Caco-2 (cell line): ENCODE data around the gene ANGPTL2. TPM values are rescaled to one million over a fixed set of nuclear protein-coding genes. Genes with fewer than 3 reads are reported as not detected.

Experiments
- BruUV-seq: library from RNA; stranded (reverse); fragments of 400-500 nt; replicated peaks from 2 replicates; lab custom pipeline; 2021; lab: Mats Ljungman, UMichigan
- CTCF ChIA-PET: fragments of 300-600 bp; sonication (Branson Sonifier 250); formaldehyde crosslinking; loops from one replicate; lab custom pipeline; 2022; ENCODE audit warnings: antibody characterized with exemption; lab: Charles Lee
- POLR2A ChIA-PET: fragments of 300-600 bp; sonication (Branson Sonifier 250); formaldehyde crosslinking; loops from one replicate; lab custom pipeline; 2022; ENCODE audit warnings: antibody characterized with exemption; lab: Charles Lee
- DNase-seq, 2 experiments: peaks; one replicate each; pipeline versions ENCODE4 v3.0.0 to v3.0.0-alpha.2; 2020 to 2022
- H3K27me3 ChIP-seq: replicated peaks from 2 replicates; pipeline ENCODE4 v1.6.0; 2011; ENCODE audit warnings: low read length; ENCODE audit not compliant: control insufficient read depth, insufficient read depth
- H3K36me3 ChIP-seq: 2 replicates; pipeline ENCODE4 v1.5.1; 2011; ENCODE audit warnings: low read length; ENCODE audit not compliant: control insufficient read depth, insufficient read depth
- H3K4me1 ChIP-seq: fragments of 250-450 bp; sonication (Bioruptor Pico); 2 replicates; pipeline ENCODE4 v1.5.1; 2020; ENCODE audit warnings: mild to moderate bottlenecking
- H3K4me3 ChIP-seq: 2 replicates; pipeline ENCODE4 v1.5.1; 2011; ENCODE audit warnings: low read depth, mild to moderate bottlenecking, control low read depth, low read length
- H3K9me3 ChIP-seq: fragments of 250-450 bp; sonication (Bioruptor Pico); 2 replicates; pipeline ENCODE4 v1.5.1; 2020; ENCODE audit warnings: mild to moderate bottlenecking, moderate library complexity
- H3K27ac Mint-ChIP-seq: one replicate; pipeline ENCODE4 v1.8.0; 2022; ENCODE audit warnings: mixed read lengths; ENCODE audit not compliant: unreplicated experiment
- H3K27me3 Mint-ChIP-seq: one replicate; pipeline ENCODE4 v1.8.0; 2022; ENCODE audit warnings: mixed read lengths; ENCODE audit not compliant: insufficient read depth, unreplicated experiment
- H3K36me3 Mint-ChIP-seq: one replicate; pipeline ENCODE4 v1.8.0; 2022; ENCODE audit warnings: mild to moderate bottlenecking, mixed read lengths; ENCODE audit not compliant: insufficient read depth, unreplicated experiment
- H3K4me1 Mint-ChIP-seq: one replicate; pipeline ENCODE4 v1.8.0; 2022; ENCODE audit warnings: low read depth, mixed read lengths; ENCODE audit not compliant: unreplicated experiment
- H3K4me3 Mint-ChIP-seq: one replicate; pipeline ENCODE4 v1.8.0; 2022; ENCODE audit warnings: mild to moderate bottlenecking, moderate library complexity, mixed read lengths; ENCODE audit not compliant: unreplicated experiment
- H3K9me3 Mint-ChIP-seq: one replicate; pipeline ENCODE4 v1.8.0; 2022; ENCODE audit warnings: mixed read lengths; ENCODE audit not compliant: unreplicated experiment
- CTCF ChIP-seq, 2 experiments: fragments of 200-600 bp in 1 of 2; IDR thresholded peaks; 1 replicate in 1 of 2; 2 replicates in 1 of 2; pipeline versions ENCODE4 v1.5.1 to v1.8.0; 2011 to 2022; ENCODE audit warnings: antibody characterized with exemption in 1 of 2, control low read depth in 1 of 2, inconsistent platforms in 1 of 2, low read depth in 1 of 2, low read length in 1 of 2, mild to moderate bottlenecking in 1 of 2, moderate library complexity in 1 of 2; ENCODE audit not compliant: insufficient read depth in 1 of 2, severe bottlenecking in 1 of 2, unreplicated experiment in 1 of 2
- intact Hi-C: fragments of 100-400 bp; cut with micrococcal nuclease; formaldehyde crosslinking; loops from one replicate; pipeline ENCODE4 v1.10.0; 2022; ENCODE audit not compliant: unreplicated experiment
- total RNA-seq: library from RNA; stranded (reverse); gene quantifications from 2 replicates; pipeline ENCODE4 v1.2.3, GENCODE V29; 2022

ANGPTL2 gene
- total RNA-seq, 1 experiment from 2014 or later = not detected

GRCh38 chr9:127097683-127098082 is 24.8 kb downstream of the ANGPTL2 start:
- no peak overlapping the region for H3K27ac Mint-ChIP-seq
- Histone ChIP-seq H3K4me1 (no peaks in the 10 kb centered on the region), H3K9me3 (no peaks in the 10 kb centered on the region), H3K36me3 (no peaks in the 10 kb centered on the region; the same call in 1 of the 2 replicates), H3K4me3 (no peak overlapping the region), H3K27me3 (no peaks in the 10 kb centered on the region)
- no peaks in the 10 kb centered on the region for H3K9me3 Mint-ChIP-seq
- H3K4me3 Mint-ChIP-seq = no peak overlapping the region
- peaks cover 28% of the 10 kb centered on the region for H3K36me3 Mint-ChIP-seq
- ChIA-PET CTCF (no interaction called here), POLR2A (no interaction called here)
- H3K27me3 Mint-ChIP-seq = no peaks in the 10 kb centered on the region
- no peak for TF ChIP-seq CTCF (IDR thresholded peaks at IDR 0.05; ENCODE audit: insufficient read depth in 1 of 2, low read depth in 1 of 2, low read length in 1 of 2, severe bottlenecking in 1 of 2, unreplicated experiment in 1 of 2)
- intact Hi-C loops = no loop called here
- no TSS peak for BruUV-seq
- H3K4me1 Mint-ChIP-seq = no peaks in the 10 kb centered on the region
- no peak for DNase-seq

DNA sequence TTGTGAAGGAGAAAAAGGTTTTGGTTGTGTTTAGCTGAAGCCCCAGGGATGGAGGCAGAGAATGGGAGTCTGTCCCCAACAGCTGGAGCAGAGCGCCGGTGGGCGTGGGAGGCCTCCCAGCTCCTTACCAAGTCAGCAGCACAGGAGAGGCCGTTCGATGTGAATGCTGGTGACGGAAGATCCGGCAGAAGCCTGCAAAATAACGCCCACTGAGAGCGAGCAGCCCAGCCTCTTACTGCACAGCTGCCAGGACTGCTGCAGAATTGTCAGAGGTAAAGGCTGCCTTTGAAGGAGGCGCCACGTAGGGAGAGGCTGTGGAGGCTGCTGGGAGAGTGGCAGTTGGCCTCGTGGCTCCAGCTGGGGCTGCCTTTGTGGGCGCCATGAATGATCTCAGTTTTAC is 26.2 kb downstream of the ANGPTL2 start:
- intact Hi-C loops = no loop called here
- ChIA-PET POLR2A (no interaction called here), CTCF (no interaction called here)
- no TSS peak for BruUV-seq
- Histone ChIP-seq H3K27me3 (no peaks in the 10 kb centered on the region), H3K4me3 (no peak overlapping the region), H3K4me1 (no peaks in the 10 kb centered on the region), H3K36me3 (no peaks in the 10 kb centered on the region; the same call in 1 of the 2 replicates), H3K9me3 (no peaks in the 10 kb centered on the region)
- no peaks in the 10 kb centered on the region for H3K27me3 Mint-ChIP-seq
- no peaks in the 10 kb centered on the region for H3K4me1 Mint-ChIP-seq
- H3K27ac Mint-ChIP-seq = no peak overlapping the region
- no peaks in the 10 kb centered on the region for H3K9me3 Mint-ChIP-seq
- TF ChIP-seq CTCF (IDR thresholded peaks at IDR 0.05; ENCODE audit: insufficient read depth in 1 of 2, low read depth in 1 of 2, low read length in 1 of 2, severe bottlenecking in 1 of 2, unreplicated experiment in 1 of 2) = no peak
- H3K4me3 Mint-ChIP-seq = no peak overlapping the region
- peaks cover 13% of the 10 kb centered on the region for H3K36me3 Mint-ChIP-seq
- DNase-seq = no peak

DNA sequence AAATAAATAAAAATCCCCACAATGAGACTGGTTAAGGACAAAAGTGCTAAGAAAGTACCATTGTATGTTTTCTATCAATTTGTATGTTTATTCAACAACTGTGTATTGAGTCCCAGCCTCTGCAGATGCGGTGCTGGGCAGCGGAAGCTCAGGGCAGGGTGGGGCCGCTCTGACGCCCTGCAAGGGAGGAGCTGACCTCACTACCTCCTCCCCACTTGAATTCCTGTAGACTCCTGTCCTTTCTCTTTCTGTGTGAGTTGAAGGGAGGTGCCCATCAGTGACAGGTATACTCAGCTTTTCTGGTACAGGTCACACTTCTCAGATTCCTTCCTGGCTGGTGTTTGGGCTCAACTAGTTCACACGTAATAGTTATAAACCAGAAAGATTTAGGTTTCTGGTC is 27.0 kb downstream of the ANGPTL2 start:
- no peak for DNase-seq
- H3K27ac Mint-ChIP-seq = no peak overlapping the region
- POLR2A ChIA-PET = no interaction called here

More for the DNA sequence above, 27.0 kb downstream of the ANGPTL2 start:
- CTCF ChIA-PET = no interaction called here
- Mint-ChIP-seq H3K9me3 (no peaks in the 10 kb centered on the region), H3K4me1 (no peaks in the 10 kb centered on the region), H3K36me3 (peaks cover 8% of the 10 kb centered on the region), H3K4me3 (no peak overlapping the region), H3K27me3 (no peaks in the 10 kb centered on the region)
- BruUV-seq = no TSS peak
- Histone ChIP-seq H3K27me3 (no peaks in the 10 kb centered on the region), H3K4me3 (no peak overlapping the region), H3K4me1 (no peaks in the 10 kb centered on the region), H3K36me3 (no peaks in the 10 kb centered on the region; the same call in 1 of the 2 replicates), H3K9me3 (no peaks in the 10 kb centered on the region)
- TF ChIP-seq CTCF (IDR thresholded peaks at IDR 0.05; ENCODE audit: insufficient read depth in 1 of 2, low read depth in 1 of 2, low read length in 1 of 2, severe bottlenecking in 1 of 2, unreplicated experiment in 1 of 2) = no peak
- intact Hi-C loops = no loop called here
